GM21619 (cell line): ENCODE data around the gene HHATL.
"Not testable (repeated sequence)": the region's sequence is repeated elsewhere in the genome, so short reads cannot be mapped to it uniquely, and the experiment has no call there.

Experiments used
- ATAC-seq: cut with Tn5 transposase; IDR thresholded peaks from one replicate; pipeline ENCODE4 v1.9.1; 2021; ENCODE audit not compliant: unreplicated experiment

HHATL gene

DNA sequence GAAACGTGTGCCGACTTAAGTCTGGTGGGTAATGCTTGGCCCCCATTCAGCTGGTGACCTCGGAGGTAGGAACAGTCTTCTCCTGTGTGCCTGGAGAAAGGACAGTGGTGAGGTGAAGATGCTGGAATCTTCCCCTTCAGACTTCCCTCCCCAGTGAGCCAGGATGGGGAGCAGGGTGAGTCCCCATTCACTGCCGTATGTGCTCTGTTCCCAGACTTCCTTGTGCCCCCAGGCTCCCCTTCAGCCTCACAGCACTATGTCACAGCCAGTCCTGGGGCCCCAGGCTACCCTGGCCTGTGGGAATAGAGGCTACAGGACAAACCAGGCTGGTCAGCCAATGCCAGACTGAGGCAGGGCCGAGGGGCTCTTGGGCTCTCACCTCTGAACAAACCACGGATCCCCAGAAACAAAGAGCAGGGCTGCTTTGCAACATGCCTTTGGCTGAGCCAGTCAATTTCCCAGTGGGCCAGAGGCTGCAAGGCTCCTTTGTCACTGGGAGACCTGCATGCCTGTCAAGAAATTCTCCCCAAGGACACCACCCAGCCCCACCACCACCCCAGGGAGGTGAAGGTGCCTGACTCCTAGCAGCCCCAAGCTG is 31.8 kb upstream of the HHATL start:
- ATAC-seq = no peak

GRCh38 chr3:42733501-42734262 is 31.1 kb upstream of the HHATL start:
- ATAC-seq = no peak

DNA sequence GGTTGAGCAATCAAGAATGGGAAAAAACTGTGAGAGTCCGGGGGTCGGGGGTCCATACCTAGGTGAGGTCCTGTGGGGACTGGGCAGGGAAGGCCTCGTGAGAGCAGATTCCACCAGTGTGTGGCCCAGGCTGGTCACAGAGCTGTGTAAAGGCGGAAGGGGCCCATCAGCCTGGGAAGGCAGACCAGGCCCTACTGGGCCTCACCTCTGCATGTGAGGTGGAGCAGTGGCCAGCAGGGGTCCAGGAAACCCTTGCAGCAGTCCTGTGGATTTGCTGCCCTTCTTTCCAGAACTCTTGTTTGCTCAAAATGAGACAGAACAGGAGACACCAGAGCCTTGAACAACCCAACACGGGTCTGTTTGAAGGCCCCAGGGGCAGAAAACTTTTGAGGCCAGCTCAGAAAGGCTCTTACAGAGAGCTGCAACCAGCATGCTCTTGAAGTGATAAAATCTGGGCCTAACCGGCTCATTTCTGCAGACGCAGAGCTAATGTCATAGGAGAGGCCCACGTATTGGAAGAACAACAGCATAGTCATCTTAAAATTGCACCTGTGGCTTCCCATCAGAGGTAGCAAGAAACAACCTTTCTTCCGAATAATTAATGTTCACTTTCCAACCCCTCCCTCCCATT is 30.3 kb upstream of the HHATL start:
- ATAC-seq = no peak

DNA sequence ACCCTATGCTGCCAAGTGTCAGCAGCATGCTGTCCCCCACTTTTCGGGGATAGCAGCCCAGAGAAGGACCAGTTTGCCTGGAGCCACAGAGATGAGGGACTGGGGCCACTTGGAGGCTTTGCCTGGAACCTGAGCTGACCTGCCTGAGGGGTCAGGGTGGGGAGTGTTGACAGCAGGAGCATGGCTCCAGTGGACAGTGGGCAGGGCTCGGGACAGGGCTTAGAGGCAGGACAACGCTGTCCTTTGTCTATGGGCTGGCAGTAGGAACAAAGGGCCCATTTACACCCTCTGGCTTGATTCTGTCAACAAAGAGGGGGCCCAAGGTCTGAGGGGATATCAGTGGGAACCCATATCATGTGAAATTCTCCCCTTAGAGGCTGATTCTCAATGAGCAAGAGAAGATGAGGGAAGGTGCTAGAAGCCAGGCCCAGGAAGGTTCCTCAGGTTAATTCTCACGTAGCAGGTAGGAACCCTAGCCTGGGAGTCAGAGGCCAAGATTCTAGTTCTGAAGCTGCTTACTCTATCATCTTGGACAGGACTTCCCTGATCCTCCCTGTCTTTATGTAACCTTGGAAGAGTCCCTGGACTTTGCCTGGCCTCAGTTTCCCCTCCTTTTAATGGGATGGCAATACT is 29.7 kb upstream of the HHATL start:
- ATAC-seq = no peak

- no peak for ATAC-seq
These were observed 29.0 kb upstream of the HHATL start for GRCh38 chr3:42731476-42732195.

DNA sequence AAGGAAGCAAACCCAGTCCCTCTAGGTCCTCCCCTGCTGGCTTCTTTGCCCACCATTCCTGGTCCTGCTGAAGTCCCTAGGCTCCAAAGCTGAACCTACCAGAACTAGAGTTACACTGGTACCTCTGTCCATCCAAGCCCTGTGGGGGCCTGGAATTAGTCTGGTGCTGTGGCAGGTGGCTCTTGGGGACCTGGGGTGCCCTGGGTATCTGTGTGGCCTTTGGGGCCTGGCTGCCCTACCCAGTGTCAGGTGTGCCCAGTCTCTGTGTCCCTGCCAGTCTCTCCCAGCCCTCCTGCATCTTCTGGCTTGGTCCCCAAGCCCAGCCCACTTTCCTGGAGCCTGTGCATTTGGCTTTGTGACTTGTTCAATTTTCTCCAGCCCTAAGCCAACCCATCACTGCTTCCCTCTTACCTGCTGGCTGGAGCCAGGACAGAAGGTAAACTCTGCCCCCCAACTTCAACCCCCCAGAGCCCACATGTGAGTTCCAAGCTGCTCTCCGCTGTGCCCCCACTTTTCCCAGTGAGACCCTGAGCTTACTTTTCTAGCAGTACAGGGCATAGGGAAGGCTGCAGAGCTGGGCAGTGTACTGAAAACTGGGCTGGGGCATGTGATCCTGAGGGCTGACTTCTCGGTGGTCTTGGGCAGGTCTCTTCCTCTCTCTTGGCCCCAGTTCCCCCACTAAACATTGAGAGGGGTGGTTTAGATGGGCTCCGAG is 28.3 kb upstream of the HHATL start:
- ATAC-seq = no peak

DNA sequence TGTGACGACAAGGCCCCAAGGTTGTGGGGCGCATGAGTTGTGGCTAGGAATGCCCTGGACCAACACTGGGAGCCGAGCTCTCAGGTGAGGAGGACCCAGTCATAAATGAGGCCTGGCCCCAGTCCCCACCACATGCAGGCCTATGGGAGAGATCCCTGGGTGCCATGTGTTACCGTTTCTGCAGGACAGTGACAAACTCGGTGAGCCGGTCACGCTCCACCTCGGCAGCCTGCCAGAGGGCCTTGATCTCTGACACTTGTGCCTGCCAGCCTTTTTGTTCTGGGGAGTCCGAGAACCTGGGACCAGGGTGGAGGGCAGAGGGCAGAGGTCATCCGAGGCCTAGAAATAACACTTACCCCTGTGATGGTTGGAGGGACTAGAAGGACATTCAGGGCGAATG is 27.7 kb upstream of the HHATL start:
- ATAC-seq = no peak

DNA sequence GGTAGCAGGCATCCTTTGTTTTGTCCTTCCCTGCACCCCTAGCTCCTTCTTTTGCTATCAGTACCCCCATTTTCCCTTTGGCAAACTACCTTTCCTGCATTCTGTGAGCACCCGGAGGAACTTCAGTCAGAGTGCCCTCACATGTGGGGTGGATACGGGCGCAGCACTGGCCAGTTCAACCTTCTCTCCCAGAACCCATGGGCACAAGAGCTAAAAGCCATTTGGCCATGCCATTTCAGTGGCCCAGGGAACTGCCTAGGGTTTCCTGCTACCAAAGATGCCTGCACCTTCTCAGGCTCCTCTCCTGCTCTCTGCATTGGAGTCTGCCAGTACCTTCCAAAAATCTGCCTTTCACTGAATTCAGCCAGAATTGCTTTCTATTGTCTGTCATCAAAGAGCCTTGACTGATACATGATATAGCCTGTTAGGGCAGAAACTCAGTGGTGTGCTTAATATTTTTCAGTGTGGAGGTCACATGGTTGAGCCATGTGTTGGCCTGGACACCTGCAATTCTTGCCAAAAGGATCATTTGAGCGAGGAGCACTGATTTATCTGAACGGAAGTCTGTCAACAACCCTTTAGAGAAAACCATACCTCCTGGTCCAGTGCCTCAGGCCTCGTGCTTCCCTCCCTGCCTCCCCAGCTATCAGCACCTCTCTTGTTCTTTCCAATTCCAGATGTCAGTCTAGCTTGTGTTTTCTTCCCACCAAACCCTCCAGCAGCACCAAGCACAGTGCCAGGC is 27.0 kb upstream of the HHATL start:
- ATAC-seq = no peak

GRCh38 chr3:42728668-42729364 is 26.2 kb upstream of the HHATL start:
- no peak for ATAC-seq

GRCh38 chr3:42728056-42728455 is 25.5 kb upstream of the HHATL start:
- ATAC-seq = no peak

GRCh38 chr3:42725454-42725853 is 22.9 kb upstream of the HHATL start:
- no peak for ATAC-seq

GRCh38 chr3:42723219-42723618 is 20.6 kb upstream of the HHATL start:
- ATAC-seq = no peak

- not testable (repeated sequence) for ATAC-seq
These were observed 19.8 kb upstream of the HHATL start for GRCh38 chr3:42722442-42722841.

GRCh38 chr3:42721690-42722089 is 19.1 kb upstream of the HHATL start:
- no peak for ATAC-seq

- ATAC-seq = no peak
These were observed 17.5 kb upstream of the HHATL start for GRCh38 chr3:42720126-42720525.

DNA sequence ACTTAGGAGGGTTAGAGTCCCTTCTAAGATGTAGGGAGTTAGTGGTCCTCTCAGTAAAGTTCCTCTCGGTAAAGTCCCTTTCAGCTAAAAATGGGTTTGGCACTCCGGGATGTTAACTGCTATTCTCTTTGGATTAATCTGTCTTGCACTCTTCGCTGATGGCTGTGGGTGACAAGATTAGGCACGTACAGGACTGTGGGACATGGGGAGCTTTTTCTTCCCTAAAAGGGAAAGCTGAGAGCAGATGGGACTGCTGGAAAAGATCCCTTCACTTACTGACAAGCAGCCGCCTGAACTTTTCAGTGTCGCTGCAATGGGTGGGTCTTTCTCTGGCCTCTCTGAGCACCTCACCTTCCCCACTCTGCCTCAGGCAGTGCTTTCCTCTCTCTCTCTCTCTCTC is 16.4 kb upstream of the HHATL start:
- ATAC-seq = no peak

DNA sequence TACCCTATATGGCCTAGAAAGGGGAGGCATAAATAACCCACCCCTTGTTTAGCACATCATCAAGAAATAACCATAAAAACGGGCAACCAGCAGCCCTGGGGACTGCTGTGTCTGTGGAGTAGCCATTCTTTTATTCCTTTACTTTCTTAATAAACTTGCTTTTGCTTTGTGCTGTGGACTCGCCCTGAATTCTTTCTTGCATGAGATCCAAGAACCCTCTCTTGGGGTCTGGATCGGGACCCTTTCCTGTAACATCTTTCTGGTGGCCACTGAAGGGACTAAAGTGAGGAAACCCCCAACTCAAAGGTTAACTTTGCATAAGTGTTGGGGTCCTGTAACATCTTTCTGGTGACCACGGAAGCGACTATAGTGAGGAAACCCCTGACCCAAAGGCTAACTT is 15.7 kb upstream of the HHATL start:
- ATAC-seq = no peak

- no peak for ATAC-seq
These were observed 14.7 kb upstream of the HHATL start for GRCh38 chr3:42717306-42717705.

DNA sequence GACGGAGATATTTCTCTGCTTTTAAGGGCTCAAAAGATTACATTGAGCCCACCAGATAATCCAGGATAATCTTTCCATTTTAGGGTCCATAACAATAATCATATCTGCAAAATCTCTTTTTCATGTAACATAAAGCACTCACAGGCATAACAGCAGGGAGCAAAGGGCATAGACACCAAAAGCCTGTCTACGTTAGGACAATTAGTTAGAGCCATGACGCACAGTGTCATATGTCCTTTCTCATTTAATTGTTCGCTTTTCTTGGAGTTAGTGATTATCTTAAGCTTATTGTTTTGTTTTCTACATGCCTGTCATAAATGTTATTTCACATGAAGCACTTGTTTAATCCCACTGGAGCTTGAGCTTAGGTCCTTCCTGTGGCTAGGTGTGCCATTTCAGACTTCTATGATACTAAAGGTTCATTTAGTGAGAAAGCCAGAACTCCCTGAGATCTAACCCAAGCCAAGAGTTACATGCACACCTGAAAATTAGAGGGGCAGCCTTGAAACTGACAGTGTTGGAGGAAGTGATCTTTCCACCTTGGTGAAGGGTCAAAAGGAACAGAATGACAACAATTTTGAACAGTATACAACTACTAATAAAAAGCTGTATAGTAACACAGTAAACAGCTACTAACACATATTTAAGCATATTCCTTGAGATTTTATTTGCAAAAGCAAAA is 11.7 kb upstream of the HHATL start:
- no peak for ATAC-seq
